Naive B cell (primary cell): ENCODE results near the gene KIF5C. TPM values are rescaled to one million over a fixed set of nuclear protein-coding genes. Genes with fewer than 3 reads are reported as not detected.

Source experiments
- ATAC-seq, 2 donors: fragments of 150-1000 bp; cut with Tn5 transposase; 2 replicates each; pipeline ENCODE4 v1.10.0; 2021; ENCODE audit warnings: low read depth in 2 of 2, mild to moderate bottlenecking in 2 of 2, moderate library complexity in 2 of 2
- DNase-seq: peaks from one replicate; pipeline ENCODE4 v3.0.0; 2022
- H3K27ac Mint-ChIP-seq, 6 donors: one replicate each; pipeline ENCODE4 v1.8.0; 2020 to 2022; ENCODE audit warnings: mild to moderate bottlenecking in 6 of 6, mixed read lengths in 6 of 6, moderate library complexity in 5 of 6, inconsistent platforms in 2 of 6
- H3K27me3 Mint-ChIP-seq, 3 donors: one replicate each; pipeline ENCODE4 v1.8.0; 2021 to 2022; ENCODE audit warnings: mixed read lengths in 3 of 3, mild to moderate bottlenecking in 1 of 3
- H3K36me3 Mint-ChIP-seq, 2 donors: one replicate each; pipeline ENCODE4 v1.8.0; 2020 to 2022; ENCODE audit warnings: mixed read lengths in 2 of 2, inconsistent platforms in 1 of 2, mild to moderate bottlenecking in 1 of 2
- H3K4me1 Mint-ChIP-seq, 3 donors: one replicate each; pipeline ENCODE4 v1.8.0; 2020 to 2022; ENCODE audit warnings: mixed read lengths in 3 of 3, inconsistent platforms in 1 of 3, mild to moderate bottlenecking in 1 of 3, moderate library complexity in 1 of 3
- H3K4me3 Mint-ChIP-seq, 8 donors: one replicate each; pipeline ENCODE4 v1.8.0; 2020 to 2022; ENCODE audit warnings: mild to moderate bottlenecking in 8 of 8, mixed read lengths in 8 of 8, moderate library complexity in 8 of 8, inconsistent platforms in 2 of 8
- H3K9me3 Mint-ChIP-seq, 7 donors: one replicate each; pipeline ENCODE4 v1.8.0; 2020 to 2022; ENCODE audit warnings: mixed read lengths in 7 of 7, mild to moderate bottlenecking in 5 of 7, inconsistent platforms in 2 of 7, moderate library complexity in 1 of 7
- polyA plus RNA-seq, 6 donors: library from polyadenylated mRNA; unstranded; fragments of 300-500 nt; fragmentation: Illumina TruSeq; gene quantifications; one replicate each; pipeline ENCODE4 v1.2.3, GENCODE V29; 2021; ENCODE audit warnings: low read depth in 6 of 6

Gene KIF5C
- polyA plus RNA-seq, 6 donors from 2014 or later = 0.31 to 0.83 (median 0.50) TPM; not detected in 1

DNA sequence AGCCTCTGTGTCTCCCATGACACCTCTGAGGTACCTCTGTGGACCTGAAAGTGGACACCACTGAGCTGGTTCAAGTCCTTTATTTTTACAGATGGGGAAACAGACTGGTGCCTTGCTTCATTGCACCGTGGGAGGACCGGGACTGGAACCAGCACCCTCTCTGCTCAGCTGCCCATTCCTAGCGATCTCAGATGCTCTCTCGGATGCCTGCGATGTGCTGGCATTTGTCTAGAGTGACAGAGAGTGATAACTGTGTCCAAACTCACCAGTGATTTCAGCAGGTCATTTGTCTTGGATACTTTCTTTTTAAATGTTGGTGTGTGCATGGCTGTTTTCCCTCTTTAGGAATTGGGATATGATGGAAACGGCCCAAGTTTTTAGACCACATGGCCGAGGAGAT, 133.4 kb downstream of the KIF5C start:
- Mint-ChIP-seq H3K4me1 (no peaks in the 10 kb centered on the region), H3K27ac (no peak overlapping the region), H3K36me3 (no peaks in the 10 kb centered on the region), H3K9me3 (no peaks in the 10 kb centered on the region), H3K27me3 (peaks cover 0 to 7% (median 0%) of the 10 kb centered on the region in 3 donors), H3K4me3 (no peak overlapping the region)
- DNase-seq (no peak), ATAC-seq (no peak)

DNA sequence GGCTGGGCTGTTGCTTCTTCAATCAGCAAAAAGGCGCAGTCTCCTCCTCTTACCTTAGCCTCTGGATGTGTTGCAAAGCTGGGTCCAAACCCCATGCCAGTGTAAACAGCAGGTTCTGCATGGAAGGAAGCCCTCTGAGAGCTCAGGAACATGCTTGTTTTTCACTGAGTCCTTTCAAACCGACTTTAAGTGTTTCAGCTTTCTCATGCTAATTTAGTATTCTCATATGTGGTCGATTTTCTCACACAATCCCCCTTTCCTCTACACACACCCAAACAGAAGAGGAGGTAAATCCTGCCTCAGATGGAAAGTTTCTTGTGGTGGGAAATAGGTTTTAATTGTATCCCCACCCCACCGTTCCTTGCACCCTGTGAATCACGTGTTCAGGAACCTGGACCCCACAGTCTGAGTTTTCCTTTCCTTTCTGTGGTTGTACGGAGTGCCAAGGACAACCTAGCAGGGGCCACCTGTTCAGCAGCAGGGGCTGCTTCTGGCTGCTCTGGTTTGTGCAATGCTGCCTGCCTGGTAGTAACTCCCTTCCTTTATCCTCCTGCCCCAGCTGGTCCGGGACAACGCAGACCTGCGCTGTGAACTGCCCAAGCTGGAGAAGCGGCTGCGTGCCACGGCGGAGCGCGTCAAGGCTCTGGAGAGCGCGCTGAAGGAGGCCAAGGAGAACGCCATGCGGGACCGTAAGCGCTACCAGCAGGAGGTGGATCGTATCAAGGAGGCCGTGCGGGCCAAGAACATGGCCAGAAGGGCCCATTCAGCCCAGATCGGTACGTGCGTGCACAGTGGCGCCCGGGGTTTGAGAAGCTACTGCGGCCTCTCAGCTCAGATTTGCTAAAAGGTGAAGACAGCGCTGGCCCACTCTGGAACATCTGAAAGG, 134.8 kb downstream of the KIF5C start:
- Mint-ChIP-seq H3K36me3 (no peaks in the 10 kb centered on the region), H3K4me3 (no peak overlapping the region), H3K9me3 (no peaks in the 10 kb centered on the region), H3K27ac (no peak overlapping the region), H3K27me3 (peaks cover 0 to 7% (median 0%) of the 10 kb centered on the region in 3 donors), H3K4me1 (no peaks in the 10 kb centered on the region)
- ATAC-seq = no peak
- no peak for DNase-seq

DNA sequence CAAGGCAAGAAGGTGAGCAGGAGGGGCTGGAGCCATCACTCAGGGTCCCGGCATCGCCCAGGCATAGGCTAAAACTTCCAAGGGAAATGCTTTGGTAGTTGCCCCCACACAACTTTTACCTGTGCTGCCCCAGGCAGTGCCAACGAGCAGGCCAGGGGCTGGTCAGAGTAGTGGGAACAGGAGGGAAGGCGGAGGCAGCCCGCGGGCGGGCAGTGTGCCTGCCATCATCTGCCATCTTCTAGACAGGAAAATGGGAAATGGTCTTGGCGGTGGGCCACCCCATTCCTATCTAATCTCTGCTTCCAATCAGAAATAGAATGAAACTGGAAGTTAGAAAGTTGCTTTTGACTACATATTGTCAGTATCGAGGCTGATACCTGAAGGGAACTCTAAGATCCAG, 137.5 kb downstream of the KIF5C start:
- H3K27me3 Mint-ChIP-seq = peaks cover 6 to 16% (median 14%) of the 10 kb centered on the region in 3 donors
- DNase-seq (no peak), ATAC-seq (no peak)
- no peaks in the 10 kb centered on the region for H3K9me3 Mint-ChIP-seq
- H3K4me1 Mint-ChIP-seq = peaks cover 3 to 8% (median 6%) of the 10 kb centered on the region in 3 donors
- no peak overlapping the region for H3K27ac Mint-ChIP-seq
- H3K36me3 Mint-ChIP-seq = no peaks in the 10 kb centered on the region
- H3K4me3 Mint-ChIP-seq = no peak overlapping the region

DNA sequence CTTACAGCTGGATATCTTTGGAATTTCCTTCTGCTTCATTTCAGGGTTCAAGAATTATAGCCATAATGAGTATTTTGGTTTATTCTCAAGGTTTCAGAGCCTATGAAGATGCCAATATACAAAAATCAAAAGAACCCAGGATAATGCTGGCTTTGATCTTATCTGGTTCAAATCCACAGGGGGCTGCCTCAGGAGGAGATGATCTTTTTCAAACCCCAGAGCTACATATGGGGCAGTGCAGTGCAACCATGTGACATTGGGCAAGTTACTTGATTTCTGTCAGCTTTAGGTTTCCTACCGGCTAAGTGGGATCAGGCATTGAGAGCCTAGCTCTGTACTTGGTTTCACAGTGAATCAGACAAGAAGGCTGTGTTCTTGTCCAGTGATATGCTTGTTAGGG, 140.5 kb downstream of the KIF5C start:
- no peaks in the 10 kb centered on the region for H3K9me3 Mint-ChIP-seq
- ATAC-seq (no peak), DNase-seq (no peak)
- H3K36me3 Mint-ChIP-seq = no peaks in the 10 kb centered on the region
- no peak overlapping the region for H3K27ac Mint-ChIP-seq
- peaks cover 13 to 19% (median 15%) of the 10 kb centered on the region in 3 donors for H3K4me1 Mint-ChIP-seq
- H3K27me3 Mint-ChIP-seq = peaks cover 6 to 16% (median 14%) of the 10 kb centered on the region in 3 donors
- H3K4me3 Mint-ChIP-seq = no peak overlapping the region

DNA sequence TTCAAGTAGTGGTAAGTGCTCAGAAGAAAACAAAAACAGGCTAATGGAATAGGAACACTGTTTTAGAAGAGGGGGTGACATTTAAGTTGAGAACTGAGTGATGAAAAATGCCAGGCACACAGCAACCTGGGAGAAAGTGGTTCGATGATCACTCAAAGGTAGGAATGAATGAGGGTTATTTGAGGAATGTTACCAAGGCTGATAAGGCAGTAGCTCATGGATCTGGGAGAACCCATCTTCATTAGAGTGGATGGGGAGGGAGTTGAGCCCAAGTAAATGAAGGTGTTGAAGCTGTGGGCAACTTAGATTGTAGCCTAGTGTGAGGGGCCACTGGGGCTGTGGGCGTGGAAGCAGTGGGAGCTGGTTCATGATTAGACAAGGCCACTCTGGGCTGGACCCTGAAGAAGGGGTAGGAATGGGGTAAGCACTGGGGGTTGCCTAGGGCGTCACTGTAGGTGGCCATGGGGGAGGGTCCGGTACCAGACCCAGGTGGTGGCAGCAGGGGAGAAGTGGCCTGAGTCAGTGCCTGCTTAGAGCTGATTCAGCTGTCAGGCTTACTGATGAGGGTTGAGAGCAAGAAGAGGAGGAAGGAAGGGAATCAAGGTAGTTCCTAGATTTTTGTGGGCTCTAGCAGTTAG, 141.0 kb downstream of the KIF5C start:
- Mint-ChIP-seq H3K4me1 (peaks cover 13 to 23% (median 15%) of the 10 kb centered on the region in 3 donors), H3K27ac (peak overlapping the region in 1 of 6 donors; percentile 85), H3K36me3 (no peaks in the 10 kb centered on the region), H3K9me3 (no peaks in the 10 kb centered on the region), H3K27me3 (peaks cover 6 to 16% (median 14%) of the 10 kb centered on the region in 3 donors), H3K4me3 (peak overlapping the region in 1 of 8 donors; percentile 4)
- ATAC-seq (no peak), DNase-seq (no peak)

DNA sequence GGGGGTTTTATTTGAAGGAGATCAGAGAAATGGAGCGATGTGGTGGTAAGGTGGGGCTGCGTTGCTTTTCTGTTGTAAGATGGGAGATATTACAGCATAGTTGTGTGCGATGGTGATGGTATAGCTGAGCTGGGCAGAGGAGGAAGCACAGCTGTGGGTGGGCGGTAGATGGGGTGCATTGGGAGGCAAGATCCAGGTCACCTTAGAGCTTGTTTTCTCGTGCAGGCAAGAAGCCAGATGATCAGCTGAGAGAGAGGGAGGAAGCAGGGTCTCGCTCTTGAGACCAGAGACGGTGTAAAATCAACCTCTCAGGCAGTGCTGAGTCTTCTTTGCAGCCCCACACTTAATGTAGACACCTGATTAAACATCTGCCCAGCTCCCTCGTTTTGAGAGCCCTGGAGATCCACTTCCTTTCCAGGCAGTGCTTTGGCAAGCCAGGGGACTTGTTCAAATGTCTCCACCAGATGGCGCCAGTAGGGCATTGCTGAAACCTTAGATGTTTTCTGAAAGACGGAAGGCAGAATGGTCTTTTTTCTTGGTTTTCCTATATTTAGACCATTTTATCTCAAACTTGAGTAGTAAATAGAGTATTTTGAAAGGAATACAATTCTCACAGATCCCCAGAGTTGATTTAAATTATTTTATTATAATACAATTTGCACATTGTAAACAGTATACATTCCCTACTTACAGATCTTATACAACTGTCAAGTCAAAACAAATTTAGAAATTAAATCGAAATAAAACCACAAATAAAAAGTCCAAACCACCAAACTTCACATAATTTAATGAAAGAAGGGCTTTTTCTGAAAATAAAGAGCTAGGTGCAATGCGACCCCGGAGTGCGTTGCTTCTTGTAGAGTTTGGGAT, 142.3 kb downstream of the KIF5C start:
- DNase-seq (peak; percentile 52), ATAC-seq (peak in 1 of 2 donors; percentile 58)
- H3K27me3 Mint-ChIP-seq = peaks cover 6 to 16% (median 14%) of the 10 kb centered on the region in 3 donors
- H3K27ac Mint-ChIP-seq = peak overlapping the region in 1 of 6 donors; percentile 2
- peak overlapping the region in 1 of 8 donors; percentile 20 for H3K4me3 Mint-ChIP-seq
- H3K9me3 Mint-ChIP-seq = no peaks in the 10 kb centered on the region
- H3K36me3 Mint-ChIP-seq = no peaks in the 10 kb centered on the region
- H3K4me1 Mint-ChIP-seq = peaks cover 13 to 34% (median 21%) of the 10 kb centered on the region in 3 donors

DNA sequence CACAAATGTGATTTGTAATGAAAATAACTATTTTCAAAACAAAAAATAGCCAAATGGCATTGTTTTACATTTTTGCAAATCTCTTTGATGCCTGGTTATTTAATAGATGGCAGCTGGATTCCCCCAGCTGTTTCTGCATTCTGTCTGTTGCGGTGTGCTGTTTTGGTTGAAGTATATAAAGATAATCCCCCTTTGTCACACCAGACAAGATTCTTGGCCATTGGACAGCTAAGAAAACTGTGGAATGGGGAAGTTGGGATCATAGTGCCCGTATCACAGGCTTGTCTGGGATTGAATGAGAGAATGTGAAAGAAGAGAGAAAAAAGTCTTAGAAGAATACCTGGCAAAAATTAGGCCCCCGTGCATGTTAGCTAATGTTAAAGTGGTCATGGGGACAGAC, 144.0 kb downstream of the KIF5C start:
- no peaks in the 10 kb centered on the region for H3K36me3 Mint-ChIP-seq
- peak overlapping the region in 2 of 8 donors; percentile 3 to 19 for H3K4me3 Mint-ChIP-seq
- H3K4me1 Mint-ChIP-seq = peaks cover 13 to 43% (median 21%) of the 10 kb centered on the region in 3 donors
- peak overlapping the region in 3 of 6 donors; percentile 74 to 88 (median 81) for H3K27ac Mint-ChIP-seq
- ATAC-seq (no peak), DNase-seq (no peak)
- H3K9me3 Mint-ChIP-seq = no peaks in the 10 kb centered on the region
- peaks cover 6 to 16% (median 14%) of the 10 kb centered on the region in 3 donors for H3K27me3 Mint-ChIP-seq

DNA sequence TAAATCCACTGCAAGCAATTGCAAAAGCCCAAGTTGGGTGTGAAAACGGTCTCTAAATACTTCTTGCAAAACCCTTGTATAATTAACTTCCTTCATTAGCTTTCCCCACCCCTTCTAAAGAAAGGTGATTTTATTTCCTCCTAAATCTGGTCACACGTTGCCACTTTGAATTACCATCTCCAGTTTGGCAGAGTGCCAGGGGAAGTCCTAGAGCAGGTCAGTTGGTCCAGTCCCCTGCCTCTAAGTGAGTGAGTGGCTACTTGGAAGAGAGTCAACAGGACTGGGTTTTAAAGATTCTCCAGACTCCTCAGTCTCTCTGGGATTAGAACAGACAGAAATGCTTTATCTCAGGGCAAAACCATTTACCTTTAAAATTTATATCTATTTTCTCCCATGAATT, 144.7 kb downstream of the KIF5C start:
- Mint-ChIP-seq H3K4me3 (peak overlapping the region in 4 of 8 donors; percentile 9 to 44 (median 18)), H3K4me1 (peaks cover 13 to 43% (median 21%) of the 10 kb centered on the region in 3 donors), H3K9me3 (no peaks in the 10 kb centered on the region), H3K36me3 (no peaks in the 10 kb centered on the region), H3K27ac (peak overlapping the region in 4 of 6 donors; percentile 46 to 91 (median 68)), H3K27me3 (peaks cover 6 to 16% (median 14%) of the 10 kb centered on the region in 3 donors)
- ATAC-seq (no peak), DNase-seq (no peak)

DNA sequence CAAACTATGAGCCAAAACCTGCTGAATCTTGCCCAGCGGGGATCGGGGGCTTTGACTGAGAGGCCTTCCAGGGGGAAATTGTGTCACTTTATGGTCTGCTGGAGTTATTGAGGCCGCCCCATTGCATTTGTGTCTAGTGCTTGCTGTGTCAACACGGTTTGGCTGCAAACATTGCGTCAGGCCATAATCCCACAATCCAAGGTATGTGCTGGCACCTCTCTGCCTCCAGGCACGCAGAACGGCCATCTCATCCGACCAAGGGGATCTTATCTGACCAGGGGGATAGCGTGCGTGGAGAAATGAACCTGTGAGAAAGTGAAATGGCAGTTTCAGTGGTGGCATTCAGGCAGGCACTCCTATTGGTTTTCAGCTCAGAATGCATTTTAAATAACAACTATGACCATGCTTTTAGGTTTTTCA, 145.4 kb downstream of the KIF5C start:
- no peaks in the 10 kb centered on the region for H3K36me3 Mint-ChIP-seq
- H3K4me1 Mint-ChIP-seq = peaks cover 13 to 43% (median 21%) of the 10 kb centered on the region in 3 donors
- ATAC-seq (no peak), DNase-seq (no peak)
- H3K27me3 Mint-ChIP-seq = peaks cover 4 to 16% (median 13%) of the 10 kb centered on the region in 3 donors
- H3K9me3 Mint-ChIP-seq = no peaks in the 10 kb centered on the region
- H3K4me3 Mint-ChIP-seq = peak overlapping the region in 4 of 8 donors; percentile 2 to 29 (median 14)
- peak overlapping the region in 5 of 6 donors; percentile 10 to 91 (median 46) for H3K27ac Mint-ChIP-seq

DNA sequence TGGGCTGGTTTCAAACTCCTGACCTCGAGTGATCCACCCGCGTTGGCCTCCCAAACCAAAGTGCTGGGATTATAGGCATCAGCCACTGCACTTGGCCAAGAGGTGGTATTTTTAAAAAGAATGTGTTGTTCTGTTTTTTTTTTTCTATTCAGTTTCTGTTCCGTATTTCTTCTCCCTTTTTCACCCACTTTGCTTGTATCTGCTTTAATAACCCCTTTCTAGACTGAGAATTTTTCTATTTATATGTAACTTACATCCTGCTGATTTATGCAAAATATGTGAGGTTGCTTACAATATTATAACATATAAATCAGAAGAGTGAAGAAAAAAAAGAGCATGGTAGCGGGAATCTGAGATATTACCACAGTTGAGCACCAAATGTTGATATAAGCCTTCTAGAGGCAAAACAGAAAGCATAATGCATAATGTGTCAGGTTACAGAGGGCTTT, 146.3 kb downstream of the KIF5C start:
- peak overlapping the region in 7 of 8 donors; percentile 6 to 72 (median 27) for H3K4me3 Mint-ChIP-seq
- peak overlapping the region in 5 of 6 donors; percentile 23 to 95 (median 64) for H3K27ac Mint-ChIP-seq

DNA sequence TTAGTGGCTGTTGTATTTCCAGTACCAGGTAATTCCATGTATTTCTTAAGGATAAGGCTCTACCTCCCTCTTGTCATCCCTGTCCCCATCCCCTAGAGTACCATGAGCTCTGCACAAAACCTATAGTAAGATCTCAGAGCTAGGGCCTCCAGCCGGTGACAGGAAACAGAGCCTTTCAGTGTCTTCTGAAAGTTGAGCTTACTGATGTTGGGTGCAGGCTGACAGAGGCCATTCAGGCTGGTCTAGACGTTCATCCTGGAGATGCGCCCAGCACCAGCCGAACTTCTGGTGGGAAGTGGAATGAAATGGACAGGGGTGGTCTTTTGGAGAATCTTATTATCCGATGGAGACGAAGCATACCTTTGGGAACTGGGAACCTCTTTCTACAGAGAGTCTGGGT, 146.7 kb downstream of the KIF5C start:
- peaks cover 0 to 9% (median 0%) of the 10 kb centered on the region in 3 donors for H3K27me3 Mint-ChIP-seq
- peaks cover 13 to 43% (median 21%) of the 10 kb centered on the region in 3 donors for H3K4me1 Mint-ChIP-seq
- ATAC-seq = peak; percentile 31 to 32
- DNase-seq = no peak
- H3K36me3 Mint-ChIP-seq = no peaks in the 10 kb centered on the region
- H3K27ac Mint-ChIP-seq = peak overlapping the region in 5 of 6 donors; percentile 46 to 95 (median 71)
- H3K4me3 Mint-ChIP-seq = peak overlapping the region in 5 of 8 donors; percentile 27 to 72 (median 54)
- H3K9me3 Mint-ChIP-seq = no peaks in the 10 kb centered on the region

More for the DNA sequence above, 146.3 kb downstream of the KIF5C start:
- Mint-ChIP-seq H3K36me3 (no peaks in the 10 kb centered on the region), H3K9me3 (no peaks in the 10 kb centered on the region), H3K27me3 (peaks cover 0 to 10% (median 4%) of the 10 kb centered on the region in 3 donors), H3K4me1 (peaks cover 13 to 43% (median 21%) of the 10 kb centered on the region in 3 donors)
- DNase-seq = peak; percentile 23
- peak; percentile 78 to 83 for ATAC-seq

DNA sequence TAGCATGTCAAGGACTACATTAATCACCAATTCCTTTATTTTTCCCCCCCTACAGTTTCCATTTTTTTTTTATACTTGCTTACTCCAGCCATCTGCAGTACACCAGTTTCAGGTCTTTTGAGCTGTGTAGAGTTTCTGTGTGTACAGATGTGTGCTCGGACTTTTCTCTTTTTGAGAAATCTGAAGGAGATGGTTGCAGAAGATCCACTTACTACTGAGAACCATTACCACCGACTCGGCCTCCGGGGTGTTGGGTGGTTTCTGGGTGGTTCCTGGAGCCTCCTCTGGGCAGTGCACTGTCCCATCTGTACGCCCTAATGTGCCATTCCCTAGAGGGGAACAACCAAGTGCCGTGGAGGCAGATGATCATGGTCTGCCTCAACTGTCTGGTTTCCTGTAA, 148.1 kb downstream of the KIF5C start:
- H3K27me3 Mint-ChIP-seq = peaks cover 0 to 5% (median 4%) of the 10 kb centered on the region in 3 donors
- H3K36me3 Mint-ChIP-seq = no peaks in the 10 kb centered on the region
- no peak overlapping the region for H3K4me3 Mint-ChIP-seq
- DNase-seq (no peak), ATAC-seq (no peak)
- no peaks in the 10 kb centered on the region for H3K9me3 Mint-ChIP-seq
- H3K27ac Mint-ChIP-seq = peak overlapping the region in 3 of 6 donors; percentile 34 to 56 (median 48)
- peaks cover 5 to 40% (median 14%) of the 10 kb centered on the region in 3 donors for H3K4me1 Mint-ChIP-seq
